ENCODE data around the gene WDR86.
A peak's percentile ranks its signal among the peaks of the same experiment; 100 is the strongest.

- TF ChIP-seq, protein P1, sequence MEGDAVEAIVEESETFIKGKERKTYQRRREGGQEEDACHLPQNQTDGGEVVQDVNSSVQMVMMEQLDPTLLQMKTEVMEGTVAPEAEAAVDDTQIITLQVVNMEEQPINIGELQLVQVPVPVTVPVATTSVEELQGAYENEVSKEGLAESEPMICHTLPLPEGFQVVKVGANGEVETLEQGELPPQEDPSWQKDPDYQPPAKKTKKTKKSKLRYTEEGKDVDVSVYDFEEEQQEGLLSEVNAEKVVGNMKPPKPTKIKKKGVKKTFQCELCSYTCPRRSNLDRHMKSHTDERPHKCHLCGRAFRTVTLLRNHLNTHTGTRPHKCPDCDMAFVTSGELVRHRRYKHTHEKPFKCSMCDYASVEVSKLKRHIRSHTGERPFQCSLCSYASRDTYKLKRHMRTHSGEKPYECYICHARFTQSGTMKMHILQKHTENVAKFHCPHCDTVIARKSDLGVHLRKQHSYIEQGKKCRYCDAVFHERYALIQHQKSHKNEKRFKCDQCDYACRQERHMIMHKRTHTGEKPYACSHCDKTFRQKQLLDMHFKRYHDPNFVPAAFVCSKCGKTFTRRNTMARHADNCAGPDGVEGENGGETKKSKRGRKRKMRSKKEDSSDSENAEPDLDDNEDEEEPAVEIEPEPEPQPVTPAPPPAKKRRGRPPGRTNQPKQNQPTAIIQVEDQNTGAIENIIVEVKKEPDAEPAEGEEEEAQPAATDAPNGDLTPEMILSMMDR (IDR thresholded peaks at IDR 0.05) = no peak
- TF ChIP-seq POLR2A (IDR thresholded peaks at IDR 0.05) (no peak), EP300 (IDR thresholded peaks at IDR 0.05) (peak in 1 of 4 donors; percentile 42), POLR2AphosphoS5 (IDR thresholded peaks at IDR 0.05) (peak in 1 of 2 donors; percentile 51)
Measured at GRCh38 chr7:151415375-151416105, 5.7 kb upstream of the WDR86 start.

Measured in upper lobe of left lung (tissue), 4 donors.